ENCODE results near the gene TCAP.

DNA sequence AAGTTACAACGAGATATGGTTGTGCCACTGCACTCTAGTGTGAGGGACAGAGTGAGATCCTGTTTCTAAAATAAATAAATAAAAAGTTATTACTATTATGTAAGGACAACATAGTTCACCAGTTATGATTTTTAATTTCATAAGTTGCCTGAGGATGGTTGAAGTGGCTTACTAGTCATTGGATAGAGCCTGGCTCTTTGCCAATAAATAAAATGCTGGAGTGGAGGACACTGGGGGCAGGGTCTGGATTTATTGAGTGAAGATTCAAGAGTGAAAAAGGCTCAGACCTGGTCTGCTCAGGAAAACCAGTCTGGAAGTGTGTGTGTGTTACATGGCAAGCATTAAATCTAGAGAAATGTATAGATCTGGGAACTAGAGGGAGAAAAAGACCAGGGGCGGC lies 26.1 kb upstream of the TCAP start:
- TF ChIP-seq, protein P1, sequence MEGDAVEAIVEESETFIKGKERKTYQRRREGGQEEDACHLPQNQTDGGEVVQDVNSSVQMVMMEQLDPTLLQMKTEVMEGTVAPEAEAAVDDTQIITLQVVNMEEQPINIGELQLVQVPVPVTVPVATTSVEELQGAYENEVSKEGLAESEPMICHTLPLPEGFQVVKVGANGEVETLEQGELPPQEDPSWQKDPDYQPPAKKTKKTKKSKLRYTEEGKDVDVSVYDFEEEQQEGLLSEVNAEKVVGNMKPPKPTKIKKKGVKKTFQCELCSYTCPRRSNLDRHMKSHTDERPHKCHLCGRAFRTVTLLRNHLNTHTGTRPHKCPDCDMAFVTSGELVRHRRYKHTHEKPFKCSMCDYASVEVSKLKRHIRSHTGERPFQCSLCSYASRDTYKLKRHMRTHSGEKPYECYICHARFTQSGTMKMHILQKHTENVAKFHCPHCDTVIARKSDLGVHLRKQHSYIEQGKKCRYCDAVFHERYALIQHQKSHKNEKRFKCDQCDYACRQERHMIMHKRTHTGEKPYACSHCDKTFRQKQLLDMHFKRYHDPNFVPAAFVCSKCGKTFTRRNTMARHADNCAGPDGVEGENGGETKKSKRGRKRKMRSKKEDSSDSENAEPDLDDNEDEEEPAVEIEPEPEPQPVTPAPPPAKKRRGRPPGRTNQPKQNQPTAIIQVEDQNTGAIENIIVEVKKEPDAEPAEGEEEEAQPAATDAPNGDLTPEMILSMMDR (conservative IDR thresholded peaks at IDR 0.05; ENCODE audit: low read depth in 2 of 2) = no peak
- TF ChIP-seq, protein P2, sequence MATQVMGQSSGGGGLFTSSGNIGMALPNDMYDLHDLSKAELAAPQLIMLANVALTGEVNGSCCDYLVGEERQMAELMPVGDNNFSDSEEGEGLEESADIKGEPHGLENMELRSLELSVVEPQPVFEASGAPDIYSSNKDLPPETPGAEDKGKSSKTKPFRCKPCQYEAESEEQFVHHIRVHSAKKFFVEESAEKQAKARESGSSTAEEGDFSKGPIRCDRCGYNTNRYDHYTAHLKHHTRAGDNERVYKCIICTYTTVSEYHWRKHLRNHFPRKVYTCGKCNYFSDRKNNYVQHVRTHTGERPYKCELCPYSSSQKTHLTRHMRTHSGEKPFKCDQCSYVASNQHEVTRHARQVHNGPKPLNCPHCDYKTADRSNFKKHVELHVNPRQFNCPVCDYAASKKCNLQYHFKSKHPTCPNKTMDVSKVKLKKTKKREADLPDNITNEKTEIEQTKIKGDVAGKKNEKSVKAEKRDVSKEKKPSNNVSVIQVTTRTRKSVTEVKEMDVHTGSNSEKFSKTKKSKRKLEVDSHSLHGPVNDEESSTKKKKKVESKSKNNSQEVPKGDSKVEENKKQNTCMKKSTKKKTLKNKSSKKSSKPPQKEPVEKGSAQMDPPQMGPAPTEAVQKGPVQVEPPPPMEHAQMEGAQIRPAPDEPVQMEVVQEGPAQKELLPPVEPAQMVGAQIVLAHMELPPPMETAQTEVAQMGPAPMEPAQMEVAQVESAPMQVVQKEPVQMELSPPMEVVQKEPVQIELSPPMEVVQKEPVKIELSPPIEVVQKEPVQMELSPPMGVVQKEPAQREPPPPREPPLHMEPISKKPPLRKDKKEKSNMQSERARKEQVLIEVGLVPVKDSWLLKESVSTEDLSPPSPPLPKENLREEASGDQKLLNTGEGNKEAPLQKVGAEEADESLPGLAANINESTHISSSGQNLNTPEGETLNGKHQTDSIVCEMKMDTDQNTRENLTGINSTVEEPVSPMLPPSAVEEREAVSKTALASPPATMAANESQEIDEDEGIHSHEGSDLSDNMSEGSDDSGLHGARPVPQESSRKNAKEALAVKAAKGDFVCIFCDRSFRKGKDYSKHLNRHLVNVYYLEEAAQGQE (IDR thresholded peaks at IDR 0.05; ENCODE audit: unreplicated experiment) = no peak
- TF ChIP-seq, protein P3, sequence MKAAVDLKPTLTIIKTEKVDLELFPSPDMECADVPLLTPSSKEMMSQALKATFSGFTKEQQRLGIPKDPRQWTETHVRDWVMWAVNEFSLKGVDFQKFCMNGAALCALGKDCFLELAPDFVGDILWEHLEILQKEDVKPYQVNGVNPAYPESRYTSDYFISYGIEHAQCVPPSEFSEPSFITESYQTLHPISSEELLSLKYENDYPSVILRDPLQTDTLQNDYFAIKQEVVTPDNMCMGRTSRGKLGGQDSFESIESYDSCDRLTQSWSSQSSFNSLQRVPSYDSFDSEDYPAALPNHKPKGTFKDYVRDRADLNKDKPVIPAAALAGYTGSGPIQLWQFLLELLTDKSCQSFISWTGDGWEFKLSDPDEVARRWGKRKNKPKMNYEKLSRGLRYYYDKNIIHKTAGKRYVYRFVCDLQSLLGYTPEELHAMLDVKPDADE (IDR thresholded peaks at IDR 0.05) = no peak
- TF ChIP-seq EZH2 (IDR thresholded peaks at IDR 0.05; ENCODE audit: low read depth, unreplicated experiment) (no peak), POLR2AphosphoS5 (IDR thresholded peaks at IDR 0.05; ENCODE audit: low read depth) (no peak), STAT1 (IDR thresholded peaks at IDR 0.05; ENCODE audit: unreplicated experiment) (no peak), EZH2phosphoT487 (IDR thresholded peaks at IDR 0.05; ENCODE audit: unreplicated experiment) (no peak), NANOG (IDR thresholded peaks at IDR 0.05; ENCODE audit: borderline replicate concordance) (no peak), CREB1 (CRISPR knock-in tag; IDR thresholded peaks at IDR 0.05; ENCODE audit: low read depth) (no peak), ZNF114 (CRISPR knock-in tag; IDR thresholded peaks at IDR 0.05) (no peak)
